ENCODE measurements around the gene DYSF. TPM values are rescaled to one million over a fixed set of nuclear protein-coding genes. Genes with fewer than 3 reads are reported as not detected.

Gene DYSF
- total and polyA plus RNA-seq, 2 donors (not counting 3 experiments of a cell fraction or from before 2014, with no cell fraction given), result 50.9 to 152 TPM

GRCh38 chr2:71661782-71662181, 208.4 kb downstream of the DYSF start:
- no peak overlapping the region for H2AFZ ChIP-seq (ENCODE audit: low read depth, low read length)
- no peaks in the 10 kb centered on the region for H3K4me1 ChIP-seq (ENCODE audit: control insufficient read depth, extremely low read depth, insufficient read depth, low read length)
- H3K4me3 ChIP-seq (replicated peaks in 1 of 3; ENCODE audit: insufficient read depth in 1 of 3, low read depth in 1 of 3, low read length in 3 of 3), result no peak overlapping the region
- H3K79me2 ChIP-seq (ENCODE audit: control insufficient read depth, insufficient read depth, low read length), result no peaks in the 10 kb centered on the region
- H3K9me3 ChIP-seq (replicated peaks; ENCODE audit: control insufficient read depth, insufficient read depth, low read length), result no peaks in the 10 kb centered on the region
- dilution Hi-C loops (cut with MboI; ENCODE audit: extremely low pct_ligation_motif_present, low sequenced_read_pairs), result no loop called here
- peaks cover 4 to 32% of the 10 kb centered on the region in 2 experiments for H3K36me3 ChIP-seq (ENCODE audit: control insufficient read depth in 2 of 2, extremely low read depth in 1 of 2, insufficient read depth in 2 of 2, low read length in 2 of 2)
- H3K9me1 ChIP-seq (replicated peaks; ENCODE audit: control insufficient read depth, extremely low read depth, insufficient read depth, low read length), result no peaks in the 10 kb centered on the region
- DNase-seq (ENCODE audit: low read depth, low spot score) (no peak), FAIRE-seq (no peak)
- TF ChIP-seq EZH2 (IDR thresholded peaks at IDR 0.05; ENCODE audit: borderline replicate concordance, low read depth, low read length, severe bottlenecking), result no peak
- TF ChIP-seq POLR2A (IDR thresholded peaks at IDR 0.05; ENCODE audit: low read depth, low read length), result no peak
- no peak for TF ChIP-seq FOS (IDR thresholded peaks at IDR 0.05; ENCODE audit: borderline replicate concordance, insufficient read depth, low read length)
- no peak for TF ChIP-seq POLR2AphosphoS5 (IDR thresholded peaks at IDR 0.05; ENCODE audit: insufficient read depth, low read depth, low read length)
- no peak for TF ChIP-seq MYC (IDR thresholded peaks at IDR 0.05; ENCODE audit: low read depth, low read length)
- no peak for TF ChIP-seq GATA2 (IDR thresholded peaks at IDR 0.05; ENCODE audit: insufficient read depth, insufficient read length, low read depth, low read length)
- TF ChIP-seq MAX (IDR thresholded peaks at IDR 0.05; ENCODE audit: insufficient read depth, insufficient read length), result no peak
- no peak for TF ChIP-seq JUN (IDR thresholded peaks at IDR 0.05; ENCODE audit: borderline replicate concordance, insufficient read depth, insufficient read length, low read depth)
- TF ChIP-seq CTCF (IDR thresholded peaks at IDR 0.05; ENCODE audit: extremely low read depth in 1 of 2, insufficient read depth in 1 of 2, low read depth in 1 of 2, low read length in 2 of 2), result no peak
- H4K20me1 ChIP-seq (replicated peaks; ENCODE audit: control insufficient read depth, extremely low read depth, insufficient read depth, low read length), result no peaks in the 10 kb centered on the region
- H3K4me2 ChIP-seq (ENCODE audit: insufficient read depth, low read length), result no peak overlapping the region
- intact Hi-C loops (cut with micrococcal nuclease), result no loop called here
- BruUV-seq (replicated peaks), result no TSS peak
- CTCF ChIA-PET, result interaction anchor here (1.2 to 1.7 kb wide), 3 partner anchors 22 to 201 kb away, joined by 3 to 5 read pairs (median 4); no protein-coding TSS in a partner anchor
- H3K9ac ChIP-seq (replicated peaks; ENCODE audit: extremely low read depth, insufficient read depth, low read length), result no peak overlapping the region
- H3K27ac ChIP-seq (ENCODE audit: insufficient read depth, low read depth, low read length), result no peak overlapping the region
- POLR2A ChIA-PET, result interaction anchor here (0.7 kb wide), 1 partner anchor 1058 kb away, joined by 3 read pairs; no protein-coding TSS in a partner anchor
- H3K27me3 ChIP-seq (ENCODE audit: control insufficient read depth in 2 of 2, insufficient read depth in 2 of 2, low read length in 2 of 2), result no peaks in the 10 kb centered on the region

All from endothelial cell of umbilical vein (primary cell).